GM23338 (cell line): ENCODE measurements around the gene AHNAK. TPM values are rescaled to one million over a fixed set of nuclear protein-coding genes. Genes with fewer than 3 reads are reported as not detected.

Experiments
- ATAC-seq: fragments of 200-7000 bp; cut with Tn5 transposase; 3 replicates; pipeline ENCODE4 v1.9.1; 2020
- DNase-seq: peaks from one replicate; pipeline ENCODE4 v3.0.0-alpha.2; 2015; ENCODE audit warnings: low spot score
- H2AFZ ChIP-seq: fragments of 200-600 bp; sonication (generic); 2 replicates; pipeline ENCODE4 v1.8.0; 2016; ENCODE audit warnings: antibody characterized with exemption, mild to moderate bottlenecking, moderate library complexity
- H3F3A ChIP-seq: fragments of 200-600 bp; sonication (generic); replicated peaks from 2 replicates; pipeline ENCODE4 v1.8.0; 2017; ENCODE audit warnings: antibody characterized with exemption, mixed run types, low read depth
- H3K27ac ChIP-seq: fragments of 200-600 bp; sonication (generic); 2 replicates; pipeline ENCODE4 v1.6.1; 2016; ENCODE audit warnings: low read depth
- H3K27me3 ChIP-seq: fragments of 200-600 bp; sonication (generic); 2 replicates; pipeline ENCODE4 v1.8.0; 2016; ENCODE audit warnings: mild to moderate bottlenecking, mixed run types, moderate library complexity; ENCODE audit not compliant: insufficient read depth
- H3K36me3 ChIP-seq: fragments of 200-600 bp; sonication (generic); 2 replicates; pipeline ENCODE4 v1.8.0; 2016; ENCODE audit warnings: mild to moderate bottlenecking; ENCODE audit not compliant: insufficient read depth
- H3K4me1 ChIP-seq: fragments of 200-600 bp; sonication (generic); 2 replicates; pipeline ENCODE4 v1.8.0; 2016; ENCODE audit warnings: mild to moderate bottlenecking, moderate library complexity; ENCODE audit not compliant: insufficient read depth
- H3K4me2 ChIP-seq: fragments of 200-600 bp; sonication (generic); 2 replicates; pipeline ENCODE4 v1.7.1; 2017; ENCODE audit warnings: mixed run types
- H3K4me3 ChIP-seq: fragments of 200-600 bp; sonication (generic); 2 replicates; pipeline ENCODE4 v1.6.1; 2016; ENCODE audit warnings: mixed run types
- H3K79me2 ChIP-seq: fragments of 200-600 bp; sonication (generic); replicated peaks from 2 replicates; pipeline ENCODE4 v1.8.0; 2017; ENCODE audit warnings: mild to moderate bottlenecking; ENCODE audit not compliant: insufficient read depth
- H3K9me2 ChIP-seq: fragments of 200-600 bp; sonication (generic); 2 replicates; pipeline ENCODE4 v1.8.0; 2017; ENCODE audit not compliant: insufficient read depth
- H4K20me1 ChIP-seq: fragments of 200-600 bp; sonication (generic); replicated peaks from 2 replicates; pipeline ENCODE4 v1.8.0; 2017; ENCODE audit warnings: mild to moderate bottlenecking; ENCODE audit not compliant: insufficient read depth
- H3K27ac Mint-ChIP-seq: 2 replicates; pipeline ENCODE4 v1.8.0; 2020; ENCODE audit warnings: inconsistent platforms, mild to moderate bottlenecking, moderate library complexity, mixed read lengths
- H3K27me3 Mint-ChIP-seq: 3 replicates; pipeline ENCODE4 v1.8.0; 2022; ENCODE audit warnings: low read depth, mild to moderate bottlenecking, moderate library complexity, mixed read lengths, inconsistent platforms; ENCODE audit not compliant: insufficient read depth, poor library complexity
- H3K36me3 Mint-ChIP-seq: 3 replicates; pipeline ENCODE4 v1.8.0; 2021; ENCODE audit warnings: low read depth, mild to moderate bottlenecking, inconsistent platforms, moderate library complexity, mixed read lengths
- H3K4me1 Mint-ChIP-seq: 3 replicates; pipeline ENCODE4 v1.8.0; 2020; ENCODE audit warnings: mild to moderate bottlenecking, inconsistent platforms, mixed read lengths
- H3K4me3 Mint-ChIP-seq: 3 replicates; pipeline ENCODE4 v1.8.0; 2021; ENCODE audit warnings: moderate library complexity, mild to moderate bottlenecking, inconsistent platforms, mixed read lengths
- H3K9me3 Mint-ChIP-seq: 3 replicates; pipeline ENCODE4 v1.8.0; 2020; ENCODE audit warnings: moderate library complexity, mild to moderate bottlenecking, inconsistent platforms, mixed read lengths
- EZH2 ChIP-seq: fragments of 200-600 bp; sonication (generic); IDR thresholded peaks from one replicate; pipeline ENCODE4 v1.8.0; 2017; ENCODE audit warnings: antibody characterized with exemption, mild to moderate bottlenecking, low read depth; ENCODE audit not compliant: unreplicated experiment
- EZH2phosphoT487 ChIP-seq: fragments of 200-600 bp; sonication (generic); IDR thresholded peaks from one replicate; pipeline ENCODE4 v1.8.1; 2018; ENCODE audit warnings: antibody characterized with exemption; ENCODE audit not compliant: unreplicated experiment
- NANOG ChIP-seq: IDR thresholded peaks from 2 replicates; pipeline ENCODE4 v1.6.1; 2016; ENCODE audit warnings: antibody characterized with exemption, borderline replicate concordance
- POLR2AphosphoS5 ChIP-seq: IDR thresholded peaks from 2 replicates; pipeline ENCODE4 v1.6.1; 2016; ENCODE audit warnings: antibody characterized with exemption, low read depth
- STAT1 ChIP-seq: IDR thresholded peaks from one replicate; pipeline ENCODE4 v1.6.1; 2016; ENCODE audit warnings: antibody characterized with exemption; ENCODE audit not compliant: unreplicated experiment
- ZNF114 ChIP-seq: fragments of 250-450 bp; sonication (Bioruptor Pico); IDR thresholded peaks from 2 replicates; pipeline ENCODE4 v1.5.0; 2020; ENCODE audit warnings: mild to moderate bottlenecking, moderate library complexity
- polyA plus RNA-seq: library from polyadenylated mRNA; unstranded; fragments of >200 nt; fragmentation: Nextera tagmentation; extraction: Ambion mirVana; gene quantifications from 2 replicates; pipeline ENCODE4 v1.2.1, GENCODE V29; 2016
- total RNA-seq: library from RNA; depleted of rRNA; stranded (reverse); fragments of >200 nt; shearing (Covaris generic); gene quantifications from 2 replicates; pipeline ENCODE4 v1.2.3, GENCODE V29; 2014
- TF ChIP-seq, protein P1 (sequence below): fragments of 250-450 bp; sonication (Bioruptor Pico); IDR thresholded peaks from 2 replicates; pipeline ENCODE4 v1.5.0; 2020; ENCODE audit warnings: mild to moderate bottlenecking, moderate library complexity
- TF ChIP-seq, protein P2 (sequence below): IDR thresholded peaks from 2 replicates; pipeline ENCODE4 v1.6.1; 2016; ENCODE audit warnings: antibody characterized with exemption
- TF ChIP-seq, protein P3 (sequence below): IDR thresholded peaks from one replicate; pipeline ENCODE4 v1.6.1; 2018; ENCODE audit warnings: antibody characterized with exemption; ENCODE audit not compliant: unreplicated experiment

AHNAK gene
- total and polyA plus RNA-seq, 2 experiments from 2014 or later: 0.91 to 2.1 TPM

DNA sequence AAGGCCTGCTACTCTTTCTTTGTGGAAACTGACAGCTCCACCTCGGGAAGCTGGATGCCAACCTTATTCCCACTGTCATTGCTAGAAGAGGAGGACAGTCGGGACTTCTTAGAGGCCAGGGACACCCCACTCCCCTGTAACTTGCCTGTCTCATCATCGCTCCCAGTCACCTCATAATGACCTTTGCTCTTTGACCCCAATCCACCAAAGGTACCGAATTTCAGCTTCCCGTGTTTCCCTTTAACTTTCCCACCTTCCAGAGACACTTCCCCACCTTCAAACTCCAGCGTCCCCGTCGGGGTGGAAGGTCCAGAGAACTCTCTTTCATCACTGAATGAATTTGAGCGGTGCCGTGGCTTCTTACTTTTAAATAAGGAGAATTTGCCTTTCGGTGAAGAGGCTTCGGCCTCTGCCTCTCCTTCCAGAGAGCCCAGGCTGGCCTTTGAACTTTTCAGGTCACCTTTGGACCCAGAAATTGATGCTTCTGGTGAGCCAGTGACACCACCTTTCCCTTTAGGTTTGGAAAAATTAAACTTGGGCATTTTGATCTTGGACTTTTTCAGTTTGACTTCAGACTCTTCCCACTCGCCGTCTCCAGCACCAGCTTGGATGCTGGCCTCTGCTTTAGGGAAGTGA lies 29.8 kb downstream of the AHNAK start:
- H4K20me1 ChIP-seq: no peaks in the 10 kb centered on the region
- peaks cover 19% of the 10 kb centered on the region for H3K9me3 Mint-ChIP-seq

DNA sequence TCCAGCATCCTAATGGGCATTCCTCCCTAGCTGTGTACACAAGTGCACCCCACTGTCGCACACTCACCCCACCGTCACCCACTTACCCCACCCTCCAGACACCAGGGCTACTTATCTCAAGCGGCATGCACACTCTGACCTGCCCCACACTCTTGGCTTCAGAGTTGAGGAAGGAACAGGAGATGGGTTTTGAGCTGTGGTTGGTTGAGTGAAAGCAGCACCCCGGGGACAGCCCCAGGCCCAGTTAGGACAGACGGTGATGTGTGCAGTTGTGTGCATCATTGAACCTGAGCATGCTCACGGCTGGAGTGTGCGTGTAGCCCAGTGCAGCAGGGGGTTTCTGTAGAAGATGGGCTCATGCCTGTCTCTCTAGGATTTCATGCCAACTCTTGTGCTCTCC lies 32.5 kb downstream of the AHNAK start:
- no peaks in the 10 kb centered on the region for H3K36me3 ChIP-seq
- H3K9me2 ChIP-seq: peaks cover 7% of the 10 kb centered on the region
- H3K79me2 ChIP-seq: no peaks in the 10 kb centered on the region
- Mint-ChIP-seq H3K4me1 (no peaks in the 10 kb centered on the region), H3K36me3 (no peaks in the 10 kb centered on the region; the same call in 2 of the 3 replicates), H3K4me3 (no peak overlapping the region), H3K27ac (no peak overlapping the region), H3K9me3 (peaks cover 4% of the 10 kb centered on the region; the same call in 2 of the 3 replicates), H3K27me3 (peaks cover 11% of the 10 kb centered on the region)
- H3K4me3 ChIP-seq: no peak overlapping the region
- no peak for DNase-seq
- no peaks in the 10 kb centered on the region for H3K27me3 ChIP-seq
- H3K4me1 ChIP-seq: no peaks in the 10 kb centered on the region
- no peak overlapping the region for H3K27ac ChIP-seq
- TF ChIP-seq EZH2phosphoT487: no peak
- no peak for TF ChIP-seq ZNF114 (CRISPR knock-in tag)
- TF ChIP-seq, protein P1, sequence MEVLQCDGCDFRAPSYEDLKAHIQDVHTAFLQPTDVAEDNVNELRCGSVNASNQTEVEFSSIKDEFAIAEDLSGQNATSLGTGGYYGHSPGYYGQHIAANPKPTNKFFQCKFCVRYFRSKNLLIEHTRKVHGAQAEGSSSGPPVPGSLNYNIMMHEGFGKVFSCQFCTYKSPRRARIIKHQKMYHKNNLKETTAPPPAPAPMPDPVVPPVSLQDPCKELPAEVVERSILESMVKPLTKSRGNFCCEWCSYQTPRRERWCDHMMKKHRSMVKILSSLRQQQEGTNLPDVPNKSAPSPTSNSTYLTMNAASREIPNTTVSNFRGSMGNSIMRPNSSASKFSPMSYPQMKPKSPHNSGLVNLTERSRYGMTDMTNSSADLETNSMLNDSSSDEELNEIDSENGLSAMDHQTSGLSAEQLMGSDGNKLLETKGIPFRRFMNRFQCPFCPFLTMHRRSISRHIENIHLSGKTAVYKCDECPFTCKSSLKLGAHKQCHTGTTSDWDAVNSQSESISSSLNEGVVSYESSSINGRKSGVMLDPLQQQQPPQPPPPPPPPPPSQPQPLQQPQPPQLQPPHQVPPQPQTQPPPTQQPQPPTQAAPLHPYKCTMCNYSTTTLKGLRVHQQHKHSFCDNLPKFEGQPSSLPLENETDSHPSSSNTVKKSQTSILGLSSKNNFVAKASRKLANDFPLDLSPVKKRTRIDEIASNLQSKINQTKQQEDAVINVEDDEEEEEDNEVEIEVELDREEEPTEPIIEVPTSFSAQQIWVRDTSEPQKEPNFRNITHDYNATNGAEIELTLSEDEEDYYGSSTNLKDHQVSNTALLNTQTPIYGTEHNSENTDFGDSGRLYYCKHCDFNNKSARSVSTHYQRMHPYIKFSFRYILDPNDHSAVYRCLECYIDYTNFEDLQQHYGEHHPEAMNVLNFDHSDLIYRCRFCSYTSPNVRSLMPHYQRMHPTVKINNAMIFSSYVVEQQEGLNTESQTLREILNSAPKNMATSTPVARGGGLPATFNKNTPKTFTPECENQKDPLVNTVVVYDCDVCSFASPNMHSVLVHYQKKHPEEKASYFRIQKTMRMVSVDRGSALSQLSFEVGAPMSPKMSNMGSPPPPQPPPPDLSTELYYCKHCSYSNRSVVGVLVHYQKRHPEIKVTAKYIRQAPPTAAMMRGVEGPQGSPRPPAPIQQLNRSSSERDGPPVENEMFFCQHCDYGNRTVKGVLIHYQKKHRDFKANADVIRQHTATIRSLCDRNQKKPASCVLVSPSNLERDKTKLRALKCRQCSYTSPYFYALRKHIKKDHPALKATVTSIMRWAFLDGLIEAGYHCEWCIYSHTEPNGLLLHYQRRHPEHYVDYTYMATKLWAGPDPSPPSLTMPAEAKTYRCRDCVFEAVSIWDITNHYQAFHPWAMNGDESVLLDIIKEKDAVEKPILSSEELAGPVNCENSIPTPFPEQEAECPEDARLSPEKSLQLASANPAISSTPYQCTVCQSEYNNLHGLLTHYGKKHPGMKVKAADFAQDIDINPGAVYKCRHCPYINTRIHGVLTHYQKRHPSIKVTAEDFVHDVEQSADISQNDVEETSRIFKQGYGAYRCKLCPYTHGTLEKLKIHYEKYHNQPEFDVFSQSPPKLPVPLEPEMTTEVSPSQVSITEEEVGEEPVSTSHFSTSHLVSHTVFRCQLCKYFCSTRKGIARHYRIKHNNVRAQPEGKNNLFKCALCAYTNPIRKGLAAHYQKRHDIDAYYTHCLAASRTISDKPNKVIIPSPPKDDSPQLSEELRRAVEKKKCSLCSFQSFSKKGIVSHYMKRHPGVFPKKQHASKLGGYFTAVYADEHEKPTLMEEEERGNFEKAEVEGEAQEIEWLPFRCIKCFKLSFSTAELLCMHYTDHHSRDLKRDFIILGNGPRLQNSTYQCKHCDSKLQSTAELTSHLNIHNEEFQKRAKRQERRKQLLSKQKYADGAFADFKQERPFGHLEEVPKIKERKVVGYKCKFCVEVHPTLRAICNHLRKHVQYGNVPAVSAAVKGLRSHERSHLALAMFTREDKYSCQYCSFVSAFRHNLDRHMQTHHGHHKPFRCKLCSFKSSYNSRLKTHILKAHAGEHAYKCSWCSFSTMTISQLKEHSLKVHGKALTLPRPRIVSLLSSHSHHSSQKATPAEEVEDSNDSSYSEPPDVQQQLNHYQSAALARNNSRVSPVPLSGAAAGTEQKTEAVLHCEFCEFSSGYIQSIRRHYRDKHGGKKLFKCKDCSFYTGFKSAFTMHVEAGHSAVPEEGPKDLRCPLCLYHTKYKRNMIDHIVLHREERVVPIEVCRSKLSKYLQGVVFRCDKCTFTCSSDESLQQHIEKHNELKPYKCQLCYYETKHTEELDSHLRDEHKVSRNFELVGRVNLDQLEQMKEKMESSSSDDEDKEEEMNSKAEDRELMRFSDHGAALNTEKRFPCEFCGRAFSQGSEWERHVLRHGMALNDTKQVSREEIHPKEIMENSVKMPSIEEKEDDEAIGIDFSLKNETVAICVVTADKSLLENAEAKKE (CRISPR knock-in tag): no peak
- TF ChIP-seq EZH2: no peak
- TF ChIP-seq POLR2AphosphoS5: no peak
- no peak for TF ChIP-seq NANOG
- TF ChIP-seq, protein P2, sequence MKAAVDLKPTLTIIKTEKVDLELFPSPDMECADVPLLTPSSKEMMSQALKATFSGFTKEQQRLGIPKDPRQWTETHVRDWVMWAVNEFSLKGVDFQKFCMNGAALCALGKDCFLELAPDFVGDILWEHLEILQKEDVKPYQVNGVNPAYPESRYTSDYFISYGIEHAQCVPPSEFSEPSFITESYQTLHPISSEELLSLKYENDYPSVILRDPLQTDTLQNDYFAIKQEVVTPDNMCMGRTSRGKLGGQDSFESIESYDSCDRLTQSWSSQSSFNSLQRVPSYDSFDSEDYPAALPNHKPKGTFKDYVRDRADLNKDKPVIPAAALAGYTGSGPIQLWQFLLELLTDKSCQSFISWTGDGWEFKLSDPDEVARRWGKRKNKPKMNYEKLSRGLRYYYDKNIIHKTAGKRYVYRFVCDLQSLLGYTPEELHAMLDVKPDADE: no peak
- TF ChIP-seq, protein P3, sequence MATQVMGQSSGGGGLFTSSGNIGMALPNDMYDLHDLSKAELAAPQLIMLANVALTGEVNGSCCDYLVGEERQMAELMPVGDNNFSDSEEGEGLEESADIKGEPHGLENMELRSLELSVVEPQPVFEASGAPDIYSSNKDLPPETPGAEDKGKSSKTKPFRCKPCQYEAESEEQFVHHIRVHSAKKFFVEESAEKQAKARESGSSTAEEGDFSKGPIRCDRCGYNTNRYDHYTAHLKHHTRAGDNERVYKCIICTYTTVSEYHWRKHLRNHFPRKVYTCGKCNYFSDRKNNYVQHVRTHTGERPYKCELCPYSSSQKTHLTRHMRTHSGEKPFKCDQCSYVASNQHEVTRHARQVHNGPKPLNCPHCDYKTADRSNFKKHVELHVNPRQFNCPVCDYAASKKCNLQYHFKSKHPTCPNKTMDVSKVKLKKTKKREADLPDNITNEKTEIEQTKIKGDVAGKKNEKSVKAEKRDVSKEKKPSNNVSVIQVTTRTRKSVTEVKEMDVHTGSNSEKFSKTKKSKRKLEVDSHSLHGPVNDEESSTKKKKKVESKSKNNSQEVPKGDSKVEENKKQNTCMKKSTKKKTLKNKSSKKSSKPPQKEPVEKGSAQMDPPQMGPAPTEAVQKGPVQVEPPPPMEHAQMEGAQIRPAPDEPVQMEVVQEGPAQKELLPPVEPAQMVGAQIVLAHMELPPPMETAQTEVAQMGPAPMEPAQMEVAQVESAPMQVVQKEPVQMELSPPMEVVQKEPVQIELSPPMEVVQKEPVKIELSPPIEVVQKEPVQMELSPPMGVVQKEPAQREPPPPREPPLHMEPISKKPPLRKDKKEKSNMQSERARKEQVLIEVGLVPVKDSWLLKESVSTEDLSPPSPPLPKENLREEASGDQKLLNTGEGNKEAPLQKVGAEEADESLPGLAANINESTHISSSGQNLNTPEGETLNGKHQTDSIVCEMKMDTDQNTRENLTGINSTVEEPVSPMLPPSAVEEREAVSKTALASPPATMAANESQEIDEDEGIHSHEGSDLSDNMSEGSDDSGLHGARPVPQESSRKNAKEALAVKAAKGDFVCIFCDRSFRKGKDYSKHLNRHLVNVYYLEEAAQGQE: no peak
- TF ChIP-seq STAT1: no peak
- no peak for ATAC-seq
- H4K20me1 ChIP-seq: no peaks in the 10 kb centered on the region
- H3K4me2 ChIP-seq: no peak overlapping the region
- no peaks in the 10 kb centered on the region for H3F3A ChIP-seq
- H2AFZ ChIP-seq: no peak overlapping the region

More for the DNA sequence above, 29.8 kb downstream of the AHNAK start:
- ATAC-seq: no peak
- TF ChIP-seq NANOG (no peak), EZH2phosphoT487 (no peak)
- Mint-ChIP-seq H3K36me3 (peaks cover under 1% of the 10 kb centered on the region; the same call in 1 of the 3 replicates), H3K4me1 (no peaks in the 10 kb centered on the region), H3K27me3 (peaks cover 7% of the 10 kb centered on the region), H3K27ac (no peak overlapping the region), H3K4me3 (no peak overlapping the region; the same call in 2 of the 3 replicates)
- Histone ChIP-seq H3K4me3 (no peak overlapping the region), H3K4me1 (no peaks in the 10 kb centered on the region), H3K4me2 (no peak overlapping the region), H3K79me2 (no peaks in the 10 kb centered on the region), H3K36me3 (no peaks in the 10 kb centered on the region), H2AFZ (no peak overlapping the region), H3K9me2 (peaks cover 7% of the 10 kb centered on the region), H3F3A (no peaks in the 10 kb centered on the region), H3K27me3 (no peaks in the 10 kb centered on the region), H3K27ac (no peak overlapping the region)
- DNase-seq: no peak
